Esophagus muscularis mucosa (tissue), 4 donors: ENCODE results near the gene ACOT8.

Source experiments
- EP300 ChIP-seq: sonication (generic); formaldehyde crosslinking; IDR thresholded peaks from one replicate; pipeline ENCODE4 v1.6.1; 2017; ENCODE audit warnings: antibody characterized with exemption
- POLR2A ChIP-seq: fragments of 450-650 bp; IDR thresholded peaks from one replicate; pipeline ENCODE4 v1.6.1; 2017; ENCODE audit warnings: antibody characterized with exemption, moderate library complexity, mild to moderate bottlenecking, low read depth
- POLR2AphosphoS5 ChIP-seq, 2 donors: sonication (generic); formaldehyde crosslinking; IDR thresholded peaks; one replicate each; pipeline ENCODE4 v1.6.1; 2017; ENCODE audit warnings: antibody characterized with exemption in 2 of 2
- TF ChIP-seq, protein P1 (sequence below), 3 experiments: fragments of 200-600 bp in 2 of 3; fragments of 450-650 bp in 1 of 3; sonication (generic) in 2 of 3; IDR thresholded peaks; one replicate each; pipeline ENCODE4 v1.5.1; 2017 to 2019; ENCODE audit warnings: antibody characterized with exemption in 3 of 3, mild to moderate bottlenecking in 2 of 3, moderate library complexity in 1 of 3

DNA sequence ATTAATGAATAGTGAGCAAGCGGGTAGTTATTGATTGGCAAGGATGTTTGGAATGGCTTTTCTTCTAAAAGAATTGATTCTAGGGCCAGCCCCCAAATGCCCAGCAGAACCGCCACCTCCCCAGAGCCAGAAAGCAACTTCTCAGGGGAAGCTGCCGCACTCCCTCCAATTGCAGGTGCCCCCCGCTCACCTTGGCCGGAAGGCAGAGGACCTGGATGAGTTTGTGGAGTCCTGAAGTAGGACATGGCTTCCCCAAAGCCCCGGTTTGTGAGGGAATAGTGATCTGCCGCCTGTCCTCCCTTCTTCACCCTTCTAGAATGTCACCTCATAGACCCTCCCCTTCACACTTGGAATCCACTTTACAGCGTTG, 30.1 kb upstream of the ACOT8 start, which contains the start of gene SPATA25:
- TF ChIP-seq POLR2A (no peak), POLR2AphosphoS5 (IDR thresholded peaks at IDR 0.05) (no peak), EP300 (no peak)
- TF ChIP-seq, protein P1, sequence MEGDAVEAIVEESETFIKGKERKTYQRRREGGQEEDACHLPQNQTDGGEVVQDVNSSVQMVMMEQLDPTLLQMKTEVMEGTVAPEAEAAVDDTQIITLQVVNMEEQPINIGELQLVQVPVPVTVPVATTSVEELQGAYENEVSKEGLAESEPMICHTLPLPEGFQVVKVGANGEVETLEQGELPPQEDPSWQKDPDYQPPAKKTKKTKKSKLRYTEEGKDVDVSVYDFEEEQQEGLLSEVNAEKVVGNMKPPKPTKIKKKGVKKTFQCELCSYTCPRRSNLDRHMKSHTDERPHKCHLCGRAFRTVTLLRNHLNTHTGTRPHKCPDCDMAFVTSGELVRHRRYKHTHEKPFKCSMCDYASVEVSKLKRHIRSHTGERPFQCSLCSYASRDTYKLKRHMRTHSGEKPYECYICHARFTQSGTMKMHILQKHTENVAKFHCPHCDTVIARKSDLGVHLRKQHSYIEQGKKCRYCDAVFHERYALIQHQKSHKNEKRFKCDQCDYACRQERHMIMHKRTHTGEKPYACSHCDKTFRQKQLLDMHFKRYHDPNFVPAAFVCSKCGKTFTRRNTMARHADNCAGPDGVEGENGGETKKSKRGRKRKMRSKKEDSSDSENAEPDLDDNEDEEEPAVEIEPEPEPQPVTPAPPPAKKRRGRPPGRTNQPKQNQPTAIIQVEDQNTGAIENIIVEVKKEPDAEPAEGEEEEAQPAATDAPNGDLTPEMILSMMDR (IDR thresholded peaks at IDR 0.05): no peak
